GM19463 (cell line): ENCODE data around the gene DTNB.
"Not testable (repeated sequence)": the region's sequence is repeated elsewhere in the genome, so short reads cannot be mapped to it uniquely, and the experiment has no call there.

Source experiments
- ATAC-seq: cut with Tn5 transposase; IDR thresholded peaks from one replicate; pipeline ENCODE4 v1.9.1; 2021; ENCODE audit warnings: mild to moderate bottlenecking, moderate library complexity; ENCODE audit not compliant: unreplicated experiment

Gene DTNB

GRCh38 chr2:25633801-25634200 is 39.6 kb downstream of the DTNB start:
- not testable (repeated sequence) for ATAC-seq

DNA sequence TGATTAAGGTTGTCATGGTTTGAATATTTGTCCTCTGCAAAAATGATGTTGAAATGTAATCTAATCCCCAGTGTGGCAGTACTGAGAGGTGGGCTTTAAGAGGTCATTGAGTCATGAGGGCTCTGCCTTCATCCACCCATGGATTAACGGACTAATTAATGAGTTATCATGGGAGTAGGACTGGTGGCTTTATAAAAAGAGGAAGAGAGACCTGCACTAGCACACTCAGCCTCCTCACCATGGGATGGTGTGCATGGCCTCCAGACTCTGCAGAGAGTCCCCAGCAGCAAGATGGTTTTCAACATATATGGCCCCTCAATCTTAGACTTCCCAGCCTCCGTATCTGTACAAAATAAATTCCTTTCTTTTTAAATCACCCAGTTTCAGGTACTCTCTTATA is 41.0 kb downstream of the DTNB start:
- no peak for ATAC-seq

DNA sequence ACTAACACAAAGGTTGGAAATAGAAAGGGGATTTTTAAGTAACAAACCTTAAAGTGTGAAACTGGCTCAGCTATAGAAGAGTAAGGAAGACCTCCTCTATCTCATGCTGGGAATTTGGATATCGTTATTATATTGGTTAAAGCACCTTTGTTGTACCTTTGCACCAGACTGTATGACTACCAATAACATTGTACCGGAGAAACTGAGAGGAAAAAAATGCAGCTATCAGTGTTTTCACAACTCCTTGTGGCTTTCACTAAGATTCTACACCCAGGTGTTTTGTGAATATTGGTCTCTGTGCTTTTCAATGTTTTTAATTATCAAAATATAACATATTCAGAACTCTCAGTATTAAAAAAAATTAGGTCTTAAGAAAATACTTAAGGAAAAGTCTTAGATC is 48.7 kb downstream of the DTNB start:
- no peak for ATAC-seq

GRCh38 chr2:25623361-25623760 is 50.0 kb downstream of the DTNB start:
- ATAC-seq, result no peak

DNA sequence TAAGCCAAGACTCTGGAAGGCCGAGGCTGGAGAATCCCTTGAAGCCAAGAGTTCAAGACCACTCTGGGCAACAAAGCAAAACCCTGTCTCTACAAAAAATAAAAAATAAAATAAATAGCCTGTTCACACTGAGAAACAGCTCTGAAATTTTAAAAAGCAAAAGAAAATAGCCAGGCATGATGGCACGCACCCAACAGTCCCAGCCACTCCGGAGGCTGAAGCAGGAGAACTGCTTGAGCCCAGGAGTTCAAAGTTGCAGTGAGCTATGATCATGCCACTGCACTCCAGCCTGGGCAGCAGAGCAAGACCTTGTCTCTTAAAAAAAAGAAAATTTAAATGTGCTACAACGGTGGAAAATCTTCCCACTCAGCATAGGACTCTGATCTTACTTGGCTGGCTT is 52.7 kb downstream of the DTNB start:
- ATAC-seq, result no peak

GRCh38 chr2:25620077-25620476 is 53.3 kb downstream of the DTNB start:
- ATAC-seq, result no peak

- no peak for ATAC-seq
Observed at GRCh38 chr2:25619185-25619584, 54.2 kb downstream of the DTNB start.

- ATAC-seq, result no peak
Observed at GRCh38 chr2:25618676-25619075, 54.7 kb downstream of the DTNB start.

GRCh38 chr2:25617948-25618646 is 55.3 kb downstream of the DTNB start:
- no peak for ATAC-seq

DNA sequence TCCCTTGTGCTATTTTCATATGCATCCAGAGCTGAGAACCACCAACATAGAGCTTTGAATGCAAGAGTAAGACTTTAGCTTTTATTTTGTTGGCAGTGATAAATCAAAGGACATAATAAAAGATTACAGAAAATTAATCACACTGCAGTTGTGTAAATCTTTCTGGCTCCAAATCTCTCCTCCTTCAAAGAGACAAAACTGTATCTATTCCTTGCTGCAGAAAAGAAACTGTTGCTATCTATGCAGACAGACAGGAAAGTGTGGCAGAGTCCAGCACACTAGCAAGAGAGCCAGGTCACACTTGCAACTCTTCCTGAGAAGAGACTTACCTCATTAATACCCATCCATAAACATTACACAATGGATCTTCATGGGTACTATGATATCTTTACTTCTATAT is 57.5 kb downstream of the DTNB start:
- no peak for ATAC-seq

- ATAC-seq, result no peak
Observed at GRCh38 chr2:25615386-25615785, 58.0 kb downstream of the DTNB start.

DNA sequence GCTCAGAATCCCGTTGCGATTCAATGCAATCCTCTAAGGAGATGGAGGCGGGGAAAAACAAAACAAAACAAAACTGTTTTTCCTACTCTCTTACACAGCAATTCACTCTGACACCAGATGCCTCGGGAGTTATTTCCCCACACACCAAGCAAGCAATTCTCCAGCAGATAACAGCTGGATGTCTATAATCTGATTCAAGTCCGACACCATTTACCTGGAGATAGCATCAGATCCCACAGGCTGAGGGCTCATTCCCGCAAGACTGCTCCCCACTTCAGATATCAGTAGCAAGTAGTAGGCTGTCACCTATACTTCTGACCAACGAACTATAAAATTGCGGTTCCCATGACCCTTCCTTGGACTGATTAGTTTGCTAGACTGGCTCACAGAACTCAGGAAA is 58.7 kb downstream of the DTNB start:
- ATAC-seq, result no peak

DNA sequence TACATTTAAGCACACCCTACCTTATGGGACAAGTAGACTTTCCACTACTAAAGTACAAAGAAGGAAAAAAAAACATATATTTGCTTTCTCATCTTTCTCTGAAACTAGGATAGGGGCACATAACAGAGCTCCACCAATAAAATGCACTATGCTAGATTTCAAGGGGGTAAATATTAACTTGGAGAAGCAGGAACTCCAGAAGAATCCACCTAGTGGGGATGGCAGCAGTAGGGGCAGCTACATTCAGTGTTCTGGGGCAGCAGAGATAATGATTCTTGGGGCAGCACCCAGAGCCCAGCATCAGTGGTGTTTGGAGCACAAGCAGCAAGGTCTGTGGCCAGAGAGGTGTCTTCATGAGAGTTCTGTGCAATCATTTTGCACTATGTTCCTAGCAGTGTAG is 64.7 kb downstream of the DTNB start:
- no peak for ATAC-seq

- no peak for ATAC-seq
Observed at GRCh38 chr2:25606892-25607291, 66.5 kb downstream of the DTNB start.

DNA sequence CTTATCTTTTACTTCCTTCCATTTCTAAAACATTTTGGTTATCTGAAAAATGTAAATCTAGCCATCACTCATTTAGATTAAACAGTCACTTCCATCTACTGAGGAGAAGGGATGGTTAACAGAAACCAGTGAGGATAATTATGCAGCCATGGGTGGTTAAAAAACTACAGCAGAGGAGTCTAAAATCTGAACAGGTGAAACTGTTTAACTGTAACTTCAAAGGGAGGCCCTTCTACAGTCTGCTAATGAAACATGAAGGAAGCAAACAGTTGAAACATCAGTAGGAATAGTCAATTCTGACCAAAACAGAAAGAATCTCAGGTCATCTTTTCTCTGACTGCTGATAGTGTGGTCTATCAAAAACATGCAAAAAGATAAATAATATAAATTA is 71.0 kb downstream of the DTNB start:
- ATAC-seq, result peak; percentile 59

- ATAC-seq, result peak; percentile 75
Observed at GRCh38 chr2:25601711-25602332, 71.6 kb downstream of the DTNB start.

GRCh38 chr2:25598911-25599310 is 74.5 kb downstream of the DTNB start:
- ATAC-seq, result no peak

GRCh38 chr2:25598332-25598731 is 75.0 kb downstream of the DTNB start:
- ATAC-seq, result no peak

GRCh38 chr2:25597881-25598280 is 75.5 kb downstream of the DTNB start:
- ATAC-seq, result no peak

DNA sequence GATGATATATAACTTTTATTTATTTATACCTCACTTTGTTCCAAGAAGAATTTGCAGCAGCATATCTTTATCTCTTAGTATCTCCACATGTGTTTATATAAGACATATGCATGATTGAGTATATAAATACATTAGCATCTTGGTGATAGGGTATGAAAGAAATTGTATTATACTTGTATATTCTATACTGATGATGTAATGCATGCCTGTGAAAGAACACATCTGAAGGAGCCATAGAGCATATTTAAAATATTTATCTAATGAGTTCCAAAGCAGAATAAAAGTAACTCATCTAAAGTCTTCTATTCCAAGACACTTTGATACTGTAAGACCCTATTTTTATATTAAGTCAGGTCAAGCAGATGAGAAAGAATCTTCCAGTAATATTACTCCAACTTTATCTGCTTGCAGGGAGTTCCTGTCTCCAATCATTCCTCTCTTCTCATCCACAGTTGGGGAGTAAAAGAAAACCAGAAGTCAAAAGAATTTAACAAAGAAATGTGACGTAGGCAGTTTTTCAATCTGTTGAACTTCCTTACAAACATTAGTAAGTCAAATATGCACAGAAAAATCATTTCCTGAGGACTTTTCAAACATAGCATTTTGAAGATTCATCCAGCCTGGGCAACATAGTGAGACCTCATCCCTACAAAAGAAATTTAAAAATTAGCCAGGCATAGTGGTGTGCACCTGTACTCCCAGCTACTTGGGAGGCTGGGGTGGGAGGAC is 76.7 kb downstream of the DTNB start:
- ATAC-seq, result no peak

DNA sequence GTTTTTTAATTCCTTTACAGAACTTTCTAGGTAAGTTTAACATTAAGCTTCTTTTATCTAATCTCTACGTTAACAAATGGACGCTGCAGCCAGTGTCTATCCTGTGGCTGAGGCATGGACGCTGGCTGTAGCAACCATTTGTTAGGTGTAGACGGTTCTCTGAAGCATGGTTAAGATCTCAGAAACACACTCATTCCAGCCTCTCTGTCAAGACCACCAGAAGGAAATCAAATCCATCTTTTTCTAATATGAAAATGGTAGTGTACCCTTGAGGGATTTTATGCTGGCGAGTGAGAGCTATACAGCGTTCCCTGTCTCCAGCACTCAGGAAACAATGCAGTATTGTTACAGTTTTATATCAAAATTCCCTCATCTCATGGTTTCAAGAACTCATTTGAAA is 78.0 kb downstream of the DTNB start:
- ATAC-seq, result no peak

DNA sequence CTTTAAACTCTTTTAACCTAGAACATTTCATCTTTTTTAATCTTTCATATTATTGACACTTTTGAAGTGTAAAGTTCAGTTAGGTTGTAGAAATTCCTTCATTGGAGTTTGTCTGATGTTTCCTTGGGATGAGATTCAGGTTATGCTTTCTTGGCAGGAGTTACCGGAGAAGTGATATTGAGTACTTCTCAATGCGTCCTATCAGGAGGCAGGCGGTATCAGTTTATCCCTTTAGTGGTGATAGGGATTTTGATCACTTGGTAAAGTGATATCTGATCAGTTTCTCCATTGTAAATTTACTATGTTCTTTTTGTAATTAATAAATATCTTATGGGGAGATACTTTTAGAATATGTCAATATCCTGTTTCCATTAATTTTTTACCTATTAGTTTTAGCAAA is 78.4 kb downstream of the DTNB start:
- ATAC-seq, result no peak
